Lower leg skin (tissue), 3 donors: ENCODE measurements around the gene MAFF.

ENCODE experiments used
- CTCF ChIP-seq, 3 donors: fragments of 450-650 bp; IDR thresholded peaks; one replicate each; pipeline ENCODE4 v1.5.1; 2016; ENCODE audit warnings: antibody characterized with exemption in 3 of 3, mild to moderate bottlenecking in 3 of 3, moderate library complexity in 2 of 3
- POLR2A ChIP-seq, 2 donors: fragments of 450-650 bp; IDR thresholded peaks; one replicate each; pipeline ENCODE4 v1.6.1; 2016 to 2017; ENCODE audit warnings: antibody characterized with exemption in 2 of 2, mild to moderate bottlenecking in 1 of 2, moderate library complexity in 1 of 2

DNA sequence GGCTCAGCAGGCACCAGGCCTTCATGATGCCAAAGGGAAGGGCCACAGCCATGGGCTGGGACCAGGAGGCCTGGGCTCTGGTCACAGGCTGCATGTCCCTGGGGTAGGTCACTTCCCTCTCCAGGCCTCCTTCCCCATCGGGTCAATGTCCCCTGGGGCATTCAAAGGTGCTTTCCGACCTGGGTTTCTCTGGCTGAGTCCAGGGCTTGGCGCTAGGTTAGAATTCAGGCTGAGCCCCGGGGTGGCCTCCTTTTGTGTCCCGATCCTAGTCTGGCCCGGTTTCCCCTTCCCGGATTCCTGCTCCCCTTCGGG is 12.2 kb downstream of the MAFF start:
- no peak for TF ChIP-seq CTCF (IDR thresholded peaks at IDR 0.05)
- TF ChIP-seq POLR2A (IDR thresholded peaks at IDR 0.05), result no peak
